OCI-LY1 (cell line): ENCODE measurements around the gene DENND4A.

ENCODE experiments used
- H2AFZ ChIP-seq: fragments of 200-600 bp; sonication (generic), shearing (Covaris generic); 2 replicates; pipeline ENCODE4 v1.6.0; 2014; ENCODE audit warnings: antibody characterized with exemption, mild to moderate bottlenecking, low read length
- H3F3A ChIP-seq: fragments of 200-600 bp; sonication (generic), shearing (Covaris generic); 2 replicates; pipeline ENCODE4 v1.6.0; 2014; ENCODE audit warnings: mild to moderate bottlenecking, antibody characterized with exemption, low read length, moderate library complexity; ENCODE audit not compliant: insufficient read depth
- H3K27ac ChIP-seq: fragments of 200-600 bp; sonication (generic); 2 replicates; pipeline ENCODE4 v1.5.1; 2014; ENCODE audit warnings: low read length, mixed run types, mild to moderate bottlenecking, low read depth; ENCODE audit not compliant: poor library complexity, severe bottlenecking
- H3K27me3 ChIP-seq: fragments of 200-600 bp; sonication (generic); 2 replicates; pipeline ENCODE4 v1.6.0; 2014; ENCODE audit warnings: antibody characterized with exemption, mild to moderate bottlenecking, low read length, moderate library complexity; ENCODE audit not compliant: insufficient read depth
- H3K36me3 ChIP-seq: fragments of 200-600 bp; sonication (generic); 2 replicates; pipeline ENCODE4 v1.6.1; 2014; ENCODE audit warnings: mild to moderate bottlenecking, antibody characterized with exemption, low read length, moderate library complexity, mixed read lengths; ENCODE audit not compliant: insufficient read depth
- H3K4me1 ChIP-seq: fragments of 200-600 bp; sonication (generic); 2 replicates; pipeline ENCODE4 v1.5.1; 2014; ENCODE audit warnings: mild to moderate bottlenecking, low read length, moderate library complexity; ENCODE audit not compliant: insufficient read depth, severe bottlenecking
- H3K4me2 ChIP-seq: fragments of 200-600 bp; sonication (generic), shearing (Covaris generic); 2 replicates; pipeline ENCODE4 v1.6.1; 2014; ENCODE audit warnings: low read length
- H3K4me3 ChIP-seq: fragments of 200-600 bp; sonication (generic); 2 replicates; pipeline ENCODE4 v1.5.1; 2014; ENCODE audit warnings: low read length, low read depth, mild to moderate bottlenecking, mixed read lengths; ENCODE audit not compliant: poor library complexity, severe bottlenecking
- H3K79me2 ChIP-seq: fragments of 200-600 bp; shearing (Covaris generic); 2 replicates; pipeline ENCODE4 v1.6.1; 2016; ENCODE audit warnings: mixed run types, low read length, mixed read lengths; ENCODE audit not compliant: insufficient read depth
- H3K9ac ChIP-seq: fragments of 200-600 bp; sonication (generic), shearing (Covaris generic); 2 replicates; pipeline ENCODE4 v1.6.1; 2014; ENCODE audit warnings: mild to moderate bottlenecking, low read length, mixed read lengths
- H3K9me2 ChIP-seq: fragments of 200-600 bp; sonication (generic), shearing (Covaris generic); 2 replicates; pipeline ENCODE4 v1.6.1; 2014; ENCODE audit warnings: low read depth, mild to moderate bottlenecking, low read length, mixed read lengths
- H3K9me3 ChIP-seq: fragments of 200-600 bp; shearing (Covaris generic); 2 replicates; pipeline ENCODE4 v1.6.1; 2014; ENCODE audit warnings: low read length, mixed read lengths
- H4K20me1 ChIP-seq: fragments of 200-600 bp; sonication (generic), shearing (Covaris generic); 2 replicates; pipeline ENCODE4 v1.6.0; 2016; ENCODE audit warnings: mild to moderate bottlenecking, low read length; ENCODE audit not compliant: insufficient read depth
- CTCF ChIP-seq: fragments of 200-600 bp; sonication (generic), shearing (Covaris generic); IDR thresholded peaks from 2 replicates; pipeline ENCODE4 v1.5.1; 2017; ENCODE audit warnings: mild to moderate bottlenecking, antibody characterized with exemption, low read length, moderate library complexity, mixed read lengths
- EZH2 ChIP-seq: fragments of 200-600 bp; sonication (generic), shearing (Covaris generic); IDR thresholded peaks from 2 replicates; pipeline ENCODE4 v1.8.0; 2017; ENCODE audit warnings: borderline replicate concordance, mixed run types, mild to moderate bottlenecking, antibody characterized with exemption, low read length, moderate library complexity, mixed read lengths

The DENND4A gene

GRCh38 chr15:65790694-65791334, 1.3 kb downstream of the DENND4A start:
- peak overlapping the region; percentile 91 for H3K4me3 ChIP-seq
- TF ChIP-seq EZH2 (no peak), CTCF (no peak)
- peak overlapping the region; percentile 75 for H3K27ac ChIP-seq
- no peaks in the 10 kb centered on the region for H3F3A ChIP-seq
- no peak overlapping the region for H2AFZ ChIP-seq
- peak overlapping the region; percentile 91 for H3K9ac ChIP-seq
- H3K79me2 ChIP-seq = peaks cover 58% of the 10 kb centered on the region
- peaks cover 49% of the 10 kb centered on the region for H3K4me1 ChIP-seq
- no peaks in the 10 kb centered on the region for H4K20me1 ChIP-seq
- H3K36me3 ChIP-seq = no peaks in the 10 kb centered on the region
- H3K9me3 ChIP-seq = no peaks in the 10 kb centered on the region
- H3K4me2 ChIP-seq = peak overlapping the region; percentile 87
- H3K27me3 ChIP-seq = no peaks in the 10 kb centered on the region
- H3K9me2 ChIP-seq = no peaks in the 10 kb centered on the region

- Histone ChIP-seq H3K4me3 (peak overlapping the region; percentile 91), H3K9me2 (no peaks in the 10 kb centered on the region), H2AFZ (no peak overlapping the region), H3K27me3 (no peaks in the 10 kb centered on the region), H3K4me2 (peak overlapping the region; percentile 87), H3K9ac (peak overlapping the region; percentile 91), H3K79me2 (peaks cover 67% of the 10 kb centered on the region), H3K27ac (peak overlapping the region; percentile 75), H3K9me3 (no peaks in the 10 kb centered on the region), H3K36me3 (peaks cover 4% of the 10 kb centered on the region), H3K4me1 (peaks cover 49% of the 10 kb centered on the region), H3F3A (no peaks in the 10 kb centered on the region), H4K20me1 (no peaks in the 10 kb centered on the region)
- no peak for TF ChIP-seq CTCF
- TF ChIP-seq EZH2 = no peak
Measured at GRCh38 chr15:65789759-65790425, 2.2 kb downstream of the DENND4A start.

GRCh38 chr15:65789105-65789504, 3.0 kb downstream of the DENND4A start:
- H3K27ac ChIP-seq = peak overlapping the region; percentile 75
- peak overlapping the region; percentile 91 for H3K4me3 ChIP-seq
- peaks cover 49% of the 10 kb centered on the region for H3K4me1 ChIP-seq
- no peak overlapping the region for H2AFZ ChIP-seq
- H3K27me3 ChIP-seq = no peaks in the 10 kb centered on the region
- H3K4me2 ChIP-seq = peak overlapping the region; percentile 87
- H4K20me1 ChIP-seq = no peaks in the 10 kb centered on the region
- H3K79me2 ChIP-seq = peaks cover 75% of the 10 kb centered on the region
- no peak overlapping the region; the same call in 1 of the 2 replicates for H3K9ac ChIP-seq
- TF ChIP-seq CTCF = no peak
- TF ChIP-seq EZH2 = no peak
- no peaks in the 10 kb centered on the region for H3K9me3 ChIP-seq
- no peaks in the 10 kb centered on the region for H3F3A ChIP-seq
- H3K9me2 ChIP-seq = no peaks in the 10 kb centered on the region
- peaks cover 9% of the 10 kb centered on the region for H3K36me3 ChIP-seq
